HG03432 (cell line): ENCODE measurements around the gene TIAM2.
"Not testable (repeated sequence)": the region's sequence is repeated elsewhere in the genome, so short reads cannot be mapped to it uniquely, and the experiment has no call there.

Experiments
- ATAC-seq: cut with Tn5 transposase; IDR thresholded peaks from one replicate; pipeline ENCODE4 v1.9.1; 2021; ENCODE audit warnings: mild to moderate bottlenecking, moderate library complexity; ENCODE audit not compliant: unreplicated experiment

The TIAM2 gene

DNA sequence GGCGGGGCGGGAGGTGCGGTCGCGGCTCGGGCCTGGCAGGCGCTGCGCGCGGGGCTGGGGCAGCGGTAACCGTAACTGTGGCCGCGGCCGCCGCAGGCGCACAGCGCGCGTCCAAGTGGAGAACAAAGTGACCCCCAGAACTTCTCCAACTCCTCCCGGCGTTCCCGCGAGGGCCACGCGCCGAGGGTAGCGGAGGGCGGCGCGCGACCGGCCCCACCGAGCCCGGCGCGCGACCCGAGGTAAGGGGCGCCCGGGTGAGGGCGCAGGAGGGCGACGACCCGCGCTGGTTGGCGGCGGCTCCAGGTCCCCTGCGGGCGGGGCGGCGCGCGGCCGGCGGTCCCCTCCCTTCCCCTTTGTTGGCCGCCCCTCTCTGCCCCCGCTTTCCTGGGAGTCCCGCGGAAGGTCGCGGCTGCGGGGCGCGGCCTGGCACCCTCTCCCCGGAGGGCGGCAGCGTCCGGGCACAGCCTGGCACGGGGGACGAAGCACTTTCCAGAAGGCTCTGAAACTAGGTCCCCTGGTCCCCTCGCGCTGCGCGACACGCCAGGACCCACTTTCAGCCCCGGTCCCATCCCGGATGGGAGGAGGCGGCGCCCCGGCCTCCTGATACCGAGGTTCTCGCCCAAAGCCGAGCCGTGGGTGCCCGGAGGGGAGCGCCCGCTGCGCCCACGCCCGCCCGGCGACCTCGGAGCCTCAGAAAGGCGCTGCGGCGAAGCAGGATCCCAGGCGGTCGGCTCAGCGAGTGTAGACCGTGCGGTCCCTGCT lies at the start of gene TIAM2:
TSS of gene TIAM2 (plus strand) at position 62 of the 762 bp plus-strand sequence. CDS start 133,909 bp downstream, outside the sequence.
- ATAC-seq: peak; percentile 68

DNA sequence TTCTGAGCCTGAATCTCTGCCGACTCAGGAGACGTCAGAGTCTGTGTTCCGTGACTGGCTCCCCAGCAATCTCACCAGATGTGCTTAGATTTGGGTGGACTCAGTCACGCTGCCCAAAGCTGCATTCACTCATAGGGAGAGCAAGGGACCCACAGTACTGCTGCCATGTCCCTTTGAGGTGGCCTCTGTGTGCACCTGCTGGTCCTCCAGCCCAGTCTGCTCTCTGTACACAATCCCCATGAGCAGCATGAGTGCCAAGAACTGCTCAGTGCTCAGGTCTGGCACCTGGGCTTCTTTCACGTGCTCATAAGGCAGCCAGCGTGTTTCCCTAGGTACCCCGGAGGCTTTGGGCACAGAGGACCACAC lies 44.2 kb upstream of the TIAM2 start:
- peak; percentile 3 for ATAC-seq

DNA sequence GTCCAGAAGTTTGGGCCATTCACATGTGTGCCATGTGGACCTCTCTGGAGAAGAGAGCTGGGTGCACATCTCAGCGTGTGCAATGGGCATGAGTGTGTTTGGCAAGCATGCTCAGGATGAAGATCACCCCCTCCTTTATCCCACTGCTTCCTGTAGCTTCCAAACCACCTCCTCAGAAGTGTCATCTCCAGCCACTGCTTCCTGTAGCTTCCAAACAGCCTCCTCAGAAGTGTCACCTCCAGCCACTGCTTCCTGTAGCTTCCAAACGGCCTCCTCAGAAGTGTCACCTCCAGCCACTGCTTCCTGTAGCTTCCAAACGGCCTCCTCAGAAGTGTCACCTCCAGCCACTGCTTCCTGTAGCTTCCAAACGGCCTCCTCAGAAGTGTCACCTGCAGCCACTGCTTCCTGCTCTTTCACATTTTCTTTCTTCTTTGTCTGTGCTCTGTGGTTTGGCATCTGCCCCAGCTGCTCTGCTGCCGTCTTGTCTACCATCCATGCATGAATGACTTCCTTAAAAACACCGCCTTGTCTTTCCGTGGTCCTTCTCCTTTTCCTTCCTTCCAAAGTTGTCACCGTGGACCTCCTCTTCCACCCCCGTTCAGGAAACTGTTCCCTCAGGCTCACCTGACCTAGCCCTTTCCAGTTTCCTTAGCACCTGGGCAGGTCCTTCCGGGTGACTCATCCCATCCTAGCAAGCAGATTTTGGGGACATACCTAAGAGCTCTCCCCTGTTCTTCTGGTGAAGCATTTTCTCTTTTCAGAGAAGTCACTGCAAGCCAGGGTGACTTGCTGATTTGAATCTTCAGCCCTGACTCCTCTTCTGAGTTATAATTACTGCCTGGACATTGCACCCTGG lies 43.5 kb upstream of the TIAM2 start:
- ATAC-seq: peak; percentile 91

DNA sequence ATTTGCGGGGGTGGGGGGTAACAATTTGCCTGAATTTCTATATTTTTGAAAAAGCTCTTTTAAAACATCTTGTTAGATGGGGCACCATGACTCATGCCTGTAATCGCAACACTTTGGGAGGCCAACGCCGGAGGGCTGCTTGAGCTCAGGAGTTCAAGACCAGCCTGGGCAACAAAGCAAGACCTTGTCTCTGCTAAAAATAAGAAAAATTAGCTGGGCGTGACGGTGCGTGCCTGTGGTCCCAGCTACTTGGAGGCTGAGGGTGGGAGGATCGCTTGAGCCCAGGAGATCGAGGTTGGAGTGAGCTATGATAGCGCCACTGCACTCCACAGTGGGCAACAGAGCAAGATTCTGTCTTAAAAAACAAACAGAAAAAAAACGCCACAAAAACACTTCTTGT lies 41.5 kb upstream of the TIAM2 start:
- ATAC-seq: no peak

DNA sequence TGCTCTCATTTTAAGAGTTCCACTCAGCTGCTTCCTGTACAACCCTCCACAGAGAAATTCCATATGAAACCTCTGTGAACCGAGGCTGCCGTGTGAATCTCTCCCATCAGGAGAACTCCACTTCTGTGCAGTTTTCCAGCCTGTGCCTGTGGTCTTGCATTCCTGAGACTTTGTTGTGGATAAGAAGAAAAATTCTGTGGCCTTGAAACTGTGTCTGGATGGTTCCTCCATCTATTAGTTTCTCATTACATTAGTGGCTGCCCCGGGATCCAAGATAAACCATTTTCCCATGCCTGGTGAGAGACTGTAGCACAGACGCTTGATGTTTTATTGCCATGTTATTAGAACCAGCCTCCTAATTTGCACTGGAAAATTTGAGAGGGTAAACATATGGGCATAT lies 40.8 kb upstream of the TIAM2 start:
- ATAC-seq: no peak

DNA sequence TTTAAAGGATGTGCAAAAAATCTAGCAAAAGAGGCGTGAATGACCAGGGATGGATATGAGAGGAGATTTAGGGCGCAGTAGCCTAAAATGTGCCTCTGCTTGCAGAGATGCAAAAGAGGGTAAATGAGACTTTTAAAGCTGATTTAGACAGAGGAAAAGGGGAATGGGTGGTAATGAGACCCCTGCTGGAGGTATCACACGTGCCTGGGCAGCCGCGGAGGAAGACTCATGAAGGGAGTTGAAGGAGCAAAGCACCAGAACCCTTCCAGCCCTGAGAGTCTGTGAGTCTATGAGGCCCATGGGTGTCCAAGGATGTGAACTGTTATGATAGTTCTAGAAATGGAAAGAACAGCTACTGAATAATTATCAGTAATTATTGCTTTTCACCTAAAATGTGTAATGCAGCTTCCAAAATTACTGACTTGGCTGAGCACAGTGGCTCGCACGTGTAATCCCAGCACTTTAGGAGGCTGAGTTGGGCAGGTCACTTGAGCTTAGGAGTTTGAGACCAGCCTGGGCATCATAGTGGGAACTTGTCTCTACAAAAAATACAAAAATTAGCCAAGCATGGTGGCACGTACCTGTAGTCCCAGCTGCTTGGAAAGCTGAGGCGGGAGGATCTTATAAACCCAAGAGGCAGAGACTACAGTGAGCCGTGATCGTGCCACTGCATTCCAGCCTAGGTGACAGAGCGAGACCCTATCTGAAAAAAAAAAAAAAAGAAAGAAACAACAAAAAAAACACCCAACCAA lies 38.2 kb upstream of the TIAM2 start:
- ATAC-seq: no peak

DNA sequence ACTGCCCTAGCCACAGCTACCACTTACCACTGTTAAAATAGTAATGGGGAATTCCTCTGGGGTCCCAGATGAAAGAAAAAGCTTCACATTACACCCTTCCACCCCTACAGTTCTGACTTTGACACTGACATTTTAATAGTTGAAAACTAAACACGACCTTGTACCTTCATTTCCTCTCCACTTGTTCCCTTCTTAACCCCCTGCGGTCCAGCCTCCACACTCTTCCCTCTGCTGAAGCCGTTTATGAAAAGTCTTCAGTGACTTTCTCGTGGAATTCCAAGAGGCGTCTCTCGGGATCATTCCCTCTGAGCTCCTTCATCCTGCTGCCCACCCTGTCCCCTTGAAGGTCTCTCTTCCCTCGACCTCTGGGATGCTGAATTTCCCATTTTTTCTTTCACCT lies 36.6 kb upstream of the TIAM2 start:
- no peak for ATAC-seq

DNA sequence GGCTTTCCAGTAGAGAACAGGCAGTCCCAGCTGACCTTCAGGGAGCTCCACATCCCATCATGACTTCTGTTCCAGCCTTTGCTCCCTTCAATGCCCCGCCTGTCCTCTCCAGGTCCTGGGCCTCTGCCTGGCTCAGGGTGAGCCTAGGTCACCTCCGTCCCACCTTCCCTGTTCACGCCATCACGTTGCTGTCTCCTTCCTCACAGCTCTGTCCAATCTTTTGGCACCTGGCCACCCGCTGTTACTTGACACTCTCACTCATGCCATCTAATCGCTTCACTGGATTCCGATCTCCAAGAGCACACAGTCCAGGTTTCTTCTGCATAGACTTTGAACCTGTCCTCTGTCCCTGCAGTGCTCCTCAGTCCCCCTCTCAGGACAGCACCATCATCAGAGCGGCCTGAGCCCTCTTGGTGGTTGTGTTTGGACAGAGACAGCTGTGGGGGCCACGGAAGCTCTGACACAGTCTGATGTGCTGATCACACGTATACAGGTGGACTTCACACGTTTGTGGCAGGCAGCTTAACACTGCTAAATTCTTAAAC lies 34.7 kb upstream of the TIAM2 start:
- no peak for ATAC-seq

DNA sequence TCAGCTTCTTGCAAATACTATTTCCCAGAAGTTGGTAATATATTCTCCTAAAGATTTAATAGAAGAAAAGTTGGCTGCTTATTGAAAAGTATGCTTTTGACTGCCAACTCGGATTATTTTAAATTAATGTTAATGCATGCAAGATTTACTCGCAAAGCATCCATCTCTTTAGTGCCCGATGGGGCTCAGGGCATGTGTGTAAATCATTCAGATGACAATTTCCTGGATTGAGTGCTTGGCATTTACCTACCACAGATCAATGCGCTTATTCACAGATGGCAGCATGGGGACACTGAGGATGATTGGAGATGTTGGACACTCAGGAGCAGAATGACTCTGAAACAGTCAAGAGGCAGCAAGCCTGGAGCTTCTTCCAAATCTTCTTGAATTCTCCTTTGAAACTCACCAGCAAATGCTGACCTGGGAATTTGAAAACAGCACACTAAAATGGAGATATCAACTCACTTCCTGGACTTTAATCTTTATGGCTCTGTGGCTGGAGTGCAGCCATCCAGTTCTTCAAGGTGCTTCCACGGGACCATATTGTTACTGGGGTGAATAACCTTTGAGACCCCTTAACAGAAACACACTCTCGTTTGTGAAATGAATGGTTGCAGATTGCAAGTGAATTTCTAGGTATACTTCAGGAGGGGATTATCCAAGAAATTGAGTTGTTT lies 34.1 kb upstream of the TIAM2 start:
- ATAC-seq: no peak

DNA sequence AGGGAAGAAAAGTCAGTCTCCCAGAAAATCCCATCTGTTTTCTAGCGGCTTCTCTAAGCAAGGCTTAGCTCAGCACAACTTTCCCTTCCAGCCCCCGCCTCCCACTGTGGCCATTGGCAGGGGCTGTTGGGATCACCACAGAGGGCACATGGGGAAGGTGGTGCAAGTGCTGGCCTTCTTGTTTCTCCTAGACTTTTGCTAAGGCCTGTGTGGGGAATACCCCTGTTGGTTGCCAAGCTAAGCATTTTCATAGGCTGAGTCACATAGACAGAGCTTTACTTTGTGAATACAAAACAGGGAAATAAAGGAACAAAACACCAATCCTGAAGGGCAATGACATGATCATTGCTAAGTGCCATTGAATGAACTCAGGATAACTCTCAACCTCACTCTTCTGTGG lies 32.4 kb upstream of the TIAM2 start:
- ATAC-seq: no peak

DNA sequence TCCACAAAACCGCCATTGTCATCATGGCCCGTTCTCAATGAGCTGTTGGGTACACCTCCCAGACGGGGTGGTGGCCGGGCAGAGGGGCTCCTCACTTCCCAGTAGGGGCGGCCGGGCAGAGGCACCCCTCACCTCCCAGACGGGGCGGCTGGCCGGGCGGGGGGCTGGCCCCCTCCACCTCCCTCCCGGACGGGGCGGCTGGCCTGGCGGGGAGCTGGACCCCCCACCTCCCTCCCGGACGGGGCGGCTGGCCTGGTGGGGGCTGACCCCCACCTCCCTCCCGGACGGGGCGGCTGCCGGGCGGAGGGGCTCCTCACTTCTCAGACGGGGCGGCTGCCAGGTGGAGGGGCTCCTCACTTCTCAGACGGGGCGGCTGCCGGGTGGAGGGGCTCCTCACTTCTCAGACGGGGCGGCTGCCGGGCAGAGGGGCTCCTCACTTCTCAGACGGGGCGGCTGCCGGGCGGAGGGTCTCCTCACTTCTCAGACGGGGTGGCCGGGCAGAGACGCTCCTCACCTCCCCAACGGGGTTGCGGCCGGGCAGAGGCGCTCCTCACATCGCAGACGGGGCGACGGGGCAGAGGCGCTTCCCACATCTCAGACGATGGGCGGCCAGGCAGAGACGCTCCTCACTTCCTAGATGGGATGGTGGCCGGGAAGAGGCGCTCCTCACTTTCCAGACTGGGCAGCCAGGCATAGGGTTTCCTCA lies 28.9 kb upstream of the TIAM2 start:
- ATAC-seq: not testable (repeated sequence)

DNA sequence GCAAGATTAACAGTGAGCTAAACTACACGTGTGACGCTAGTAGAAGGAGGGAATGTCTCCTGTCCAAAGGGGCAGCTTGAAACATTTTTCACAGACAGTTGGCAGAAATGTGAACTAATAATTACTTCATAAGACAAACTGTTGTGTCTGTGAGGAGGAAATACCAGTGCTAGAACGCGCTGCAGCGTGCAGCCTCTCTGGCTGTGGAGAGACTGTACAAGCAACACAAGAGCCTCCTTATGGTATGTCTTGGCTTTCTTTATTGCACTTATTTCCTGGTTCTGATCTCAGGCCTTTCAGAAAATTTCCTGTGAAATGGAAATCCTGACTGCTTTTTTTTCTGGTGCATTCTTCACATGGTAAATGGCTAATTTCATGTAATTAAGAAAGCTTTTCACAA lies 25.3 kb upstream of the TIAM2 start:
- no peak for ATAC-seq

DNA sequence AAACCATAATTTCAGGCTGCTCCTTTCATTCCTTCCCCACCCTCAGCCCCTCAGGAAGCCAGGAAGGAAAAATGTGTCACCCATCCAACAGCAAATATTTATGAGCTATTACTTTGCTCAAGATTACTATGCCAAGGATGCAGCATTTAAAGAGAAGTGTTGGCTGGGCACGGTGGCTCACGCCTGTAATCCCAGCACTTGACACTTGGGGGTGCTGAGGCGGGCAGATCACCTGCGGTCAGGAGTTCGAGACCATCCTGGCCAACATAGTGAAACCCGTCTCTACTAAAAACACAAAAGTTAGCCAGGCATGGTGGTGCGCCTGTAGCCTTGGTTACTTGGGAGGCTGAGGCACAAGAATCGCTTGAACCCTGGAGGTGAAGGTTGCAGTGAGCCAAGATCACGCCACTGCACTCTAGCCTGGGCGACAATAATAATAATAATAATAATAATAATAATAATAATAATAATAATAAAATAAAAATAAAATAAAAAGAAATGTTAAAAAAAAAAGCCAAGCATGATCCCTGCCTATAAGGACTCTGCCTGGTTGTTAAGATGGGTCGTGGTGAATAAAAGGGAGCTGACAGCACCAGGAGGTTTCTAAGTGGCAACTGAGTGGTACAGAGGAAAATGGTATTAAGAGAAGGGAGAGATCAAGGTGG lies 20.5 kb upstream of the TIAM2 start:
- ATAC-seq: no peak

DNA sequence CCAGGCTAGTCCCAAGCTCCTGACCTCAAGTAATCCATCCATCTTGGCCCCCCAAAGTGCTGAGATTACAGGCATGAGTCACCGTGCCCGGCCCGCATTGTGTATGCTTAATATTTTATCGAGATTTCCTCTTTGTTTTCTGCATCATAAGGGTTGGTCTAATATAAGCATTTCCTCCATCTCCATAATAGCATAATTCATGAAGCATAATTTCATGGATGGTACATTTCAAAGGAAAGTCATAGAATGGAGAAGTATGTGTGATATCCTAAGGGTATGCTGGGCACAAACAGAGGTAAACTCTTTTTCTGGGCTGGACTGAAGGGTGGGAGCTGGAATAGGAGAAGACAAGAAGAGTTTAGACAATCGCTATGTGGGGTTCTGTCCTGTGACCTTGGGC lies 17.5 kb upstream of the TIAM2 start:
- no peak for ATAC-seq

DNA sequence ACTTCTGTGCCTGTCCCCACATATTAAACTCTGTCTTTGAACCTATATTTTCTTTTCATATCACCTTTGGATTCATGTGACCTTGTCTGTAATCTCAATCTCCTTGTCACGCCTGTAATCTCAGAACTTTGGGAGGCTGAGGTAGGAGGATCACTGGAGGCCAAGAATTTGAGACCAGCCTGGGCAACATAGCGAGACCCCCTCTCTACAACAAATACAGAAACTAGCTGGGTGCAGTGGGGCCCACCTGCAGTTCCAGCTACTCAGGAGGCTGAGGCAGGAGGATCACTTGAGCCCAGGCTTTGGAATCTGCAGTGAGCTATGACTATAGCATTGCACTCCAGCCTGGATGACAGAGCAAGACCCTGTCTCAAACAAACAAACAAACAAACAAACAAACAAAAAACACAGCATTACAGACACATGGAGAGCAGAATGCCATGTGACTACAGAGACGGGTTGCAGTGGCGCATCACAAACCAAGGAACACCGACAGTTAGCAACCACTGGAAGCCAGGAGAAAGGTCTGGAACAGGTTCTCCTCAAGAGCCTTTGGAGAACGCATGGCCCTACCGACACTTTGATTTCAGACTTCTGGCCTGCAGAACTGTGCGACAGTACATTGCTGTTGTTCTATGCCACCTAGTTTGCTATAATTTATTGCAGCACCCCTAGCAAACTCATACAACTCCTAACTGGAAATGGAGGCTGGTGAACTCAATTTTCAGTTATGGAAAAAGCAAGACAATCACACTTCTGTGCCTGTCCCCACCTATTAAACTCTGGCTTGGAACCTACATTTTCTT lies 14.6 kb upstream of the TIAM2 start:
- no peak for ATAC-seq

DNA sequence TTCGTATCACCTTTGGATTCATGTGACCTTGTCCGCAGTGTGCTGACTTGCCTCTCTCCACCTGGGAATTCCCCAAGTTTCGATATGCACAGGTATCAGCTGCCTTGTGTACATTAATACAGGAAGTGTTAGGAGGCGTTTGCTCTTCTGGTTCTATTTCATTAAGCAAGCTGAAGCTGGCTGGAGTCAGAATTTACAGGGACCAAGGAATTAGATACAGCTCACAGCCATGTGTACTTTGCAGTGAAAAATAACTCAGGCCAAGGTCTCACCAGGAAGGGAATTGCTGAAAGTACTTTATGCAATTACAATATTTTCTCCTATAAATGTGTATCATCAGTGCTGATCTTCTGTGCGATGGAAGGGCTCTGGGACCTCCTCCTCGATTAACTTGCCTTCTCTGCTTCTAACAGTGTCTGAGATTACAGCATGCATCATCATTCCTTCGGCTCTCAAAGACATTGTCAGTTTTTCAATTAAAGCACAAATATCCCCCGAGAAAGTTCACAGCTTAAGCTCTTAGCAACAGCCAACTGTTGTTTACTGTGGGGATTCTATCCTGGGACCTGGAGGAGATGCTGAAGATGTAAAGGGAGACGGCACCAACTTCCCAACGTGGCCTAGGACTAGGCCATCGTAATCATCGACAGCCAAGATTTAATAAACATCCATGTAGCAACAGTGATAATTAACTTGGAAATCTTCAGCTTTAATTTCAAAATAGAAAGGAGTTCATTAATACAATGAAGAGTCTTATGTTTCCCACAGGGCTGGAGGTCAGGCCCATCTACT lies 13.8 kb upstream of the TIAM2 start:
- peak; percentile 89 for ATAC-seq

DNA sequence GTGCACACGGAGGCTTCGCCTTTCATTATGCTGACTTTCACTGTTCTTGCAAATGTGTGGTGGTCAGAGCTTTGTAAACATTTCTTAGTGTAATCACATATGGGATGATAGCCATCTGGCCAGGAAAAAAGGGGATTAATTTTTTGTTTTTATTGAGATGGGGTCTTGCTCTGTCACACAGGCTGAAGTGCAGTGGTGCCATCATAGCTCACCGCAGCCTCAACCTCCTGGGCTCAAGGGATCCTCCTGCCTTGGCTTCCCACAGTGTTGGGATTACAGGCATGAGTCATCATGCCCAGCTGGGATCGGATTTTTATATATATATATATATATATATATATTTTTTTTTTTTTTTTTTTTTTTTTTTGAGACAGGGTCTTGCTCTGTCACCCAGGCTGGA lies 11.0 kb upstream of the TIAM2 start:
- no peak for ATAC-seq

DNA sequence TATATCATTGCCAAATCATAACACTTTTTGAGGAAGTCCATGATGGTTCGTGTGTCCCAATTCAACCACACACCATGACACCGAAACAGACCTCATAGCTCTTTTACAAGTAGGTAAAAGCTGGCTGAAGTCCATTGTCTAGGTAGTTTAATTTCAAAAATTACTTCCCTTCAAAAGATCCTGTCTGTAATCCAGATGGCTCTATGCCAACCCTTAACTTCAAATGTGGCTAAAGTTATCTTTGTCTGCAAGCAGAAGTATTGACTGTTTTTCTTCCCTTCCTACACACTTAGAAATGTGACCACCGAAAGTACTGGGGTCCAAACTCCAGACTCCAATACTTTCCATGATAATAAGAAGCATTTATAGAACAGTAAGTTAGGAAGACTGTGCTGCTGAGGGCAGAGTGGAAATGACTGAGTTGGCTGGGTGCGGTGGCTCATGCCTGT lies 8.3 kb upstream of the TIAM2 start:
- no peak for ATAC-seq
